HG03354 (cell line): ENCODE data around the gene C16orf74.

Experiments
- ATAC-seq: cut with Tn5 transposase; IDR thresholded peaks from one replicate; pipeline ENCODE4 v1.9.1; 2021; ENCODE audit warnings: mild to moderate bottlenecking; ENCODE audit not compliant: unreplicated experiment, poor library complexity, severe bottlenecking

C16orf74 gene

GRCh38 chr16:85752511-85753420, 1.9 kb upstream of the C16orf74 start:
- no peak for ATAC-seq

GRCh38 chr16:85751698-85752501, 1.0 kb upstream of the C16orf74 start:
- ATAC-seq = no peak

- ATAC-seq = no peak
Observed at GRCh38 chr16:85750146-85750826, 610 bp downstream of the C16orf74 start.

- ATAC-seq = no peak
Observed at GRCh38 chr16:85749771-85750145, 1.1 kb downstream of the C16orf74 start.

- peak; percentile 40 for ATAC-seq
Observed at GRCh38 chr16:85746460-85747215, 4.3 kb downstream of the C16orf74 start.

- no peak for ATAC-seq
Observed at GRCh38 chr16:85738923-85739715, 11.8 kb downstream of the C16orf74 start.

GRCh38 chr16:85736921-85737320, 14.0 kb downstream of the C16orf74 start:
- no peak for ATAC-seq

- peak; percentile 4 for ATAC-seq
Observed at GRCh38 chr16:85735946-85736345, 14.9 kb downstream of the C16orf74 start.

- peak; percentile 85 for ATAC-seq
Observed at GRCh38 chr16:85735225-85735635, 15.7 kb downstream of the C16orf74 start.

GRCh38 chr16:85734311-85735017, 16.4 kb downstream of the C16orf74 start:
- no peak for ATAC-seq

- no peak for ATAC-seq
Observed at GRCh38 chr16:85733839-85734170, 17.1 kb downstream of the C16orf74 start.

- ATAC-seq = no peak
Observed at GRCh38 chr16:85733155-85733838, 17.6 kb downstream of the C16orf74 start.

- ATAC-seq = no peak
Observed at GRCh38 chr16:85731179-85731578, 19.7 kb downstream of the C16orf74 start.

GRCh38 chr16:85730186-85730465, 20.8 kb downstream of the C16orf74 start:
- ATAC-seq = no peak

- no peak for ATAC-seq
Observed at GRCh38 chr16:85729452-85730185, 21.3 kb downstream of the C16orf74 start.

- ATAC-seq = no peak
Observed at GRCh38 chr16:85728879-85729278, 22.0 kb downstream of the C16orf74 start.

GRCh38 chr16:85724936-85725335, 26.0 kb downstream of the C16orf74 start:
- ATAC-seq = no peak
